CD4-positive, CD25-positive, alpha-beta regulatory T cell (primary cell): ENCODE data around the gene KCNAB1. TPM values are rescaled to one million over a fixed set of nuclear protein-coding genes. Genes with fewer than 3 reads are reported as not detected.
A peak's percentile ranks its signal among the peaks of the same experiment; 100 is the strongest.

Experiments
- ATAC-seq, 2 donors: fragments of 150-1000 bp; cut with Tn5 transposase; one replicate each; pipeline ENCODE4 v1.10.0; 2021; ENCODE audit warnings: low read depth in 2 of 2, moderate number of reproducible peaks in 2 of 2, moderate library complexity in 1 of 2
- DNase-seq, 3 donors: peaks; one replicate each; pipeline versions ENCODE4 v3.0.0 to v3.0.0-alpha.2; 2012 to 2022; ENCODE audit warnings: mixed read lengths in 1 of 3
- H3K27ac ChIP-seq: one replicate; pipeline ENCODE4 v1.7.0; 2013; ENCODE audit warnings: mild to moderate bottlenecking, low read length; ENCODE audit not compliant: insufficient read depth, poor library complexity, severe bottlenecking
- H3K27me3 ChIP-seq: one replicate; pipeline ENCODE4 v1.7.0; 2013; ENCODE audit warnings: low read length; ENCODE audit not compliant: control insufficient read depth, insufficient read depth
- H3K36me3 ChIP-seq: one replicate; pipeline ENCODE4 v1.7.0; 2013; ENCODE audit warnings: mild to moderate bottlenecking, low read length, moderate library complexity; ENCODE audit not compliant: control insufficient read depth, insufficient read depth
- H3K4me1 ChIP-seq: 2 replicates; pipeline ENCODE4 v1.7.0; 2013; ENCODE audit warnings: mild to moderate bottlenecking, low read length; ENCODE audit not compliant: insufficient read depth, control insufficient read depth, poor library complexity, severe bottlenecking
- H3K4me3 ChIP-seq: one replicate; pipeline ENCODE4 v1.7.0; 2013; ENCODE audit warnings: low read depth, mild to moderate bottlenecking, low read length, moderate library complexity
- H3K9me3 ChIP-seq, 2 experiments: 1 replicate in 1 of 2; 2 replicates in 1 of 2; pipeline ENCODE4 v1.7.0; 2013; ENCODE audit warnings: low read length in 2 of 2, mild to moderate bottlenecking in 1 of 2, moderate library complexity in 1 of 2; ENCODE audit not compliant: control insufficient read depth in 2 of 2
- H3K27ac Mint-ChIP-seq, 3 donors: one replicate each; pipeline ENCODE4 v1.8.0; 2020 to 2022; ENCODE audit warnings: mild to moderate bottlenecking in 3 of 3, mixed read lengths in 3 of 3, moderate library complexity in 2 of 3
- H3K27me3 Mint-ChIP-seq: one replicate; pipeline ENCODE4 v1.8.0; 2022; ENCODE audit warnings: mild to moderate bottlenecking, mixed read lengths
- H3K36me3 Mint-ChIP-seq: one replicate; pipeline ENCODE4 v1.8.0; 2020; ENCODE audit warnings: mixed read lengths
- H3K4me1 Mint-ChIP-seq, 4 donors: one replicate each; pipeline ENCODE4 v1.8.0; 2020 to 2022; ENCODE audit warnings: mixed read lengths in 4 of 4, mild to moderate bottlenecking in 1 of 4
- H3K4me3 Mint-ChIP-seq, 4 donors: one replicate each; pipeline ENCODE4 v1.8.0; 2020 to 2022; ENCODE audit warnings: mild to moderate bottlenecking in 4 of 4, mixed read lengths in 4 of 4, moderate library complexity in 3 of 4
- H3K9me3 Mint-ChIP-seq, 7 donors: one replicate each; pipeline ENCODE4 v1.8.0; 2020 to 2022; ENCODE audit warnings: mixed read lengths in 7 of 7, mild to moderate bottlenecking in 3 of 7, moderate library complexity in 2 of 7
- polyA plus RNA-seq, 4 donors: library from polyadenylated mRNA; unstranded; fragments of 300-500 nt; fragmentation: Illumina TruSeq; gene quantifications; one replicate each; pipeline ENCODE4 v1.2.3, GENCODE V29; 2021
- total RNA-seq: library from RNA; stranded (reverse); gene quantifications from one replicate; pipeline ENCODE4 v1.2.3, GENCODE V29; 2022

Gene KCNAB1
- total and polyA plus RNA-seq, 5 donors from 2014 or later = 0.08 to 0.26 (median 0.17) TPM

DNA sequence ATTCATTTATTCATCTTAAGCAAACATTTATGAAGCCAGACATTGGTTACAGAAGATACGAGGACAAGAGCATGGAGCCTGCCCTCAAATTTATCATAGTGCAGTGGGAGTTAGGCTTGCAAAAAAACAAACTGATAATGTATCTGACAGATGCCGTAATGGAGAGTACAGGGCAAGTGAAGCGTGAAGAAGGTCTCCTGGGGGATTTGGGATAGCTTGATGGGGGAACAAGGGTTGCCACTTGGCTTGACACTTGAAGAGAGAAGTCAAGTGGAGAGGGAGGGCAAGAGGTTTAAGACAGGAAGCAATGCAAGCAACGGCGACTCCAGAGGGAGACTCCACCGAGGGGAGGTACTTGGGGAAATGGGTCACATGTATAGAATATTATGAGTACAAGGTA, 305.3 kb downstream of the KCNAB1 start:
- H3K4me1 Mint-ChIP-seq = no peaks in the 10 kb centered on the region
- H3K36me3 Mint-ChIP-seq = no peaks in the 10 kb centered on the region
- no peak overlapping the region for H3K27ac Mint-ChIP-seq
- H3K4me3 Mint-ChIP-seq = no peak overlapping the region
- Histone ChIP-seq H3K27ac (no peak overlapping the region), H3K4me3 (no peak overlapping the region), H3K36me3 (no peaks in the 10 kb centered on the region), H3K4me1 (no peaks in the 10 kb centered on the region), H3K9me3 (no peaks in the 10 kb centered on the region), H3K27me3 (peaks cover 10% of the 10 kb centered on the region)
- ATAC-seq (no peak), DNase-seq (no peak)
- H3K27me3 Mint-ChIP-seq = peaks cover 12% of the 10 kb centered on the region
- H3K9me3 Mint-ChIP-seq = no peaks in the 10 kb centered on the region

DNA sequence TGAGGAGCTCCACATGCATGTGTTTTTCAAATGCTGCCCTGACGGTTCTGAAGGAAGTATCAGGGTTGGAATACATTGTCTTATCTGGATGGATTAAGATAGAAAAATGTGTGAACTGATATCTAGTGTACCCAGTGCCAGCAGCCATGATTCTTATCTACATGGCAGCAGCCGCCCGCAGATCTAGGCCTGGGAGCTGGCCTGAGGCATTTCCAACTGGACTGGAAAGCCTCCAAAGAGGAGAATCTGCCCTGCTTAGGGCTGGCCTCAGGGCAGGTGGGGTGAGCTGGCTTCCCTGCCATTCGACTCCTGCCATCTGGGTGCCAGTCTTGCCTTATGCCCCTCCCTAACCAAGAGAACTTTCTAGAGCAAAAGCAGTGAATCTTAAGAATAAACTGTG, 308.7 kb downstream of the KCNAB1 start:
- H3K36me3 Mint-ChIP-seq = no peaks in the 10 kb centered on the region
- no peaks in the 10 kb centered on the region for H3K36me3 ChIP-seq
- H3K27me3 Mint-ChIP-seq = peaks cover 16% of the 10 kb centered on the region

DNA sequence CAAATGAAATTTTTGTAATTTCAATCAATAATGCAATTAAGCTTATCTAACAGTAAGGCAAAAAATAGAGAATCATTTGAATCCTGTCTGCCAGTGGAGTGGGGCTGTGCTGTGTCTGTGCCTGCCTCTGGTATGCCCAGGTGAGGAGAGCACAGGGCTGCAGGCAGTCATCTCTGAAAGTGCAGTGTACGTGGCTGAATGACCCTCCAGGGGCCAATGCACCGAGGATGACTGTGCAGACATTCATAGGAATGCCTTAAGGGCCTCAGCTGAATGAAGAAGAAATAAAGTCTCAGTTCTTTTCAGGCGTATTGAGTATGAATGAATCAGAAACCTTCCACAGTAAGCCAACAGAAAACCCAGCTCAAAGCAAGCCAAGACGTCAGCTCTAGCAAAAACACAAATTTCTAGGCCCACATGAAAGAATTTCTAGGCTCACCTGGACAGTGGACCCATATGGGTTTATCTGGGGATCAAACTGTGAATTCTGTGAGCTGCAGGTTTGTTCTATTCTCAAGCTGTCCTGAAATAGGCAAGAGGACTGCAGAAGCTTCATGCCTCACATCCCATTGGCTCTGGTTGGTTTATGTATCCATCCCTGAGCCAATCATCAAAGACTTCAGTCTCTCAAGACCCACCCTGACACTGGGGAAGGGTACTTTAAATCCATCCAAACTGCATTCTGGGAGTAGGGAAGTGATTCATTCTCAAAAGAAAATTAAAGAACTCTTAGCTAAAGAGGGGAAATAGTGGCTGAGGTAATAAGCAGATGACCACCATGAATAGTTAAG, 311.2 kb downstream of the KCNAB1 start:
- Mint-ChIP-seq H3K36me3 (no peaks in the 10 kb centered on the region), H3K27me3 (peaks cover 24% of the 10 kb centered on the region), H3K4me1 (no peaks in the 10 kb centered on the region), H3K27ac (no peak overlapping the region), H3K4me3 (no peak overlapping the region), H3K9me3 (peaks cover 0 to 2% (median 0%) of the 10 kb centered on the region in 7 donors)
- no peaks in the 10 kb centered on the region for H3K4me1 ChIP-seq
- no peak overlapping the region for H3K4me3 ChIP-seq
- DNase-seq = no peak
- H3K36me3 ChIP-seq = no peaks in the 10 kb centered on the region
- H3K27me3 ChIP-seq = peaks cover 14% of the 10 kb centered on the region
- ATAC-seq = no peak
- H3K27ac ChIP-seq = no peak overlapping the region
- H3K9me3 ChIP-seq = no peaks in the 10 kb centered on the region

More for the DNA sequence above, 308.7 kb downstream of the KCNAB1 start:
- H3K4me1 ChIP-seq = no peaks in the 10 kb centered on the region
- no peak overlapping the region for H3K4me3 Mint-ChIP-seq
- no peak overlapping the region for H3K27ac Mint-ChIP-seq
- H3K4me3 ChIP-seq = no peak overlapping the region
- H3K9me3 ChIP-seq = no peaks in the 10 kb centered on the region
- ATAC-seq (no peak), DNase-seq (no peak)
- no peaks in the 10 kb centered on the region for H3K4me1 Mint-ChIP-seq
- no peaks in the 10 kb centered on the region for H3K9me3 Mint-ChIP-seq
- H3K27ac ChIP-seq = no peak overlapping the region
- H3K27me3 ChIP-seq = peaks cover 15% of the 10 kb centered on the region

GRCh38 chr3:156432563-156432962, 312.2 kb downstream of the KCNAB1 start:
- Histone ChIP-seq H3K9me3 (no peaks in the 10 kb centered on the region), H3K27me3 (peaks cover 12% of the 10 kb centered on the region), H3K4me1 (no peaks in the 10 kb centered on the region), H3K4me3 (no peak overlapping the region), H3K27ac (no peak overlapping the region), H3K36me3 (no peaks in the 10 kb centered on the region)
- H3K36me3 Mint-ChIP-seq = no peaks in the 10 kb centered on the region
- H3K27ac Mint-ChIP-seq = no peak overlapping the region
- H3K9me3 Mint-ChIP-seq = peaks cover 0 to 2% (median 0%) of the 10 kb centered on the region in 7 donors
- no peaks in the 10 kb centered on the region for H3K4me1 Mint-ChIP-seq
- ATAC-seq (no peak), DNase-seq (no peak)
- no peak overlapping the region for H3K4me3 Mint-ChIP-seq
- peaks cover 32% of the 10 kb centered on the region for H3K27me3 Mint-ChIP-seq

GRCh38 chr3:156433138-156433537, 312.8 kb downstream of the KCNAB1 start:
- no peaks in the 10 kb centered on the region for H3K9me3 ChIP-seq
- no peaks in the 10 kb centered on the region for H3K36me3 Mint-ChIP-seq
- H3K9me3 Mint-ChIP-seq = peaks cover 0 to 2% (median 0%) of the 10 kb centered on the region in 7 donors
- ATAC-seq = no peak
- no peak overlapping the region for H3K4me3 Mint-ChIP-seq
- H3K4me1 ChIP-seq = no peaks in the 10 kb centered on the region
- H3K27ac Mint-ChIP-seq = no peak overlapping the region
- peaks cover 12% of the 10 kb centered on the region for H3K27me3 ChIP-seq
- no peaks in the 10 kb centered on the region for H3K36me3 ChIP-seq
- no peaks in the 10 kb centered on the region for H3K4me1 Mint-ChIP-seq
- H3K27ac ChIP-seq = no peak overlapping the region
- H3K27me3 Mint-ChIP-seq = peaks cover 35% of the 10 kb centered on the region
- DNase-seq = no peak
- H3K4me3 ChIP-seq = no peak overlapping the region

GRCh38 chr3:156433910-156434309, 313.5 kb downstream of the KCNAB1 start:
- Histone ChIP-seq H3K36me3 (no peaks in the 10 kb centered on the region), H3K9me3 (no peaks in the 10 kb centered on the region), H3K27me3 (peaks cover 12% of the 10 kb centered on the region), H3K27ac (no peak overlapping the region), H3K4me3 (no peak overlapping the region), H3K4me1 (no peaks in the 10 kb centered on the region)
- DNase-seq (no peak), ATAC-seq (no peak)
- H3K4me3 Mint-ChIP-seq = no peak overlapping the region
- no peaks in the 10 kb centered on the region for H3K4me1 Mint-ChIP-seq
- H3K9me3 Mint-ChIP-seq = peaks cover 0 to 2% (median 0%) of the 10 kb centered on the region in 7 donors
- H3K27me3 Mint-ChIP-seq = peaks cover 35% of the 10 kb centered on the region
- H3K27ac Mint-ChIP-seq = no peak overlapping the region
- no peaks in the 10 kb centered on the region for H3K36me3 Mint-ChIP-seq

DNA sequence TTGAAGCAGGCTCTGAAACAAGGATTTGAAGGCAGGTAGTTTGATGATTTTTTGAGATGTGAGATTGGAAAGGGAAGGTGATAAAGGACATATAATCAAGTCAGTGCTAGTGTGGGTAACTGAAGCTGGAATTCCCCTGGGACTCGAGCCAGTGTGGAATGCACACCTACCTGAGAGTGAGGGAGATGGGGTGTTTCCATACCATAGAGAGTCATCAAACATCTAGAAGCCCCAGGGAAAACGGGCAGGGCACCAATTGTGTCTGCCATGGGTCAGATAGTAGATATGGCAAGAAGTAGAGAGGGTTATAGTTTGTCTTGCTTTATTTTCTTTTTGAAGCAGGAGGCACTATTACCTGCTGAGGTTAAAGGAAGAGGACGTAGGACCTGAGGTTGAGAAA, 314.5 kb downstream of the KCNAB1 start:
- H3K27me3 Mint-ChIP-seq = peaks cover 33% of the 10 kb centered on the region
- ATAC-seq = no peak
- H3K27ac Mint-ChIP-seq = peak overlapping the region in 1 of 3 donors; percentile 22
- no peak overlapping the region for H3K4me3 Mint-ChIP-seq
- H3K9me3 Mint-ChIP-seq = peaks cover 0 to 2% (median 0%) of the 10 kb centered on the region in 7 donors
- no peak overlapping the region for H3K27ac ChIP-seq
- no peak for DNase-seq
- H3K4me3 ChIP-seq = no peak overlapping the region
- no peaks in the 10 kb centered on the region for H3K4me1 Mint-ChIP-seq
- H3K36me3 Mint-ChIP-seq = no peaks in the 10 kb centered on the region
- H3K9me3 ChIP-seq = no peaks in the 10 kb centered on the region
- H3K36me3 ChIP-seq = no peaks in the 10 kb centered on the region
- H3K4me1 ChIP-seq = no peaks in the 10 kb centered on the region
- H3K27me3 ChIP-seq = peaks cover 18% of the 10 kb centered on the region

DNA sequence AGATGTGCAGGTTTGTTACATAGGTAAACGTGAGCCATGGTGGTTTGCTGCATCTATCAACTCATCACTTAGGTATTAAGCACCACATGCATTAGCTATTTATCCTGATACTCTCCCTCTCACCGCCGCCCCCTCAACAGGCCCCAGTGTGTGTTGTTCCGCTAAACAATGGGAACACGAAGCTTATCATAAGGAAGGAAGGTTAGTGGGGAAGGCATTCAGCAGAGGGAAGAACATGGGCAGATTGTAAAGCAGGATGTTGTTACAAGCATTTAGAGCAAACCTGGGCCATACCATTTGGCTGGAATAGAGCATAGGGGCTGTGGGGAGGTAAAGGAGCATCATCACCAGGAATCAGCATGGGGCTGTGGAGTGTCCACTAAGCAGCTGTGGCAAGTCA, 322.7 kb downstream of the KCNAB1 start:
- Histone ChIP-seq H3K4me3 (no peak overlapping the region), H3K27ac (no peak overlapping the region), H3K36me3 (no peaks in the 10 kb centered on the region), H3K9me3 (no peaks in the 10 kb centered on the region), H3K27me3 (peaks cover 23% of the 10 kb centered on the region), H3K4me1 (no peaks in the 10 kb centered on the region)
- DNase-seq (no peak), ATAC-seq (no peak)
- H3K4me1 Mint-ChIP-seq = no peaks in the 10 kb centered on the region
- no peaks in the 10 kb centered on the region for H3K36me3 Mint-ChIP-seq
- no peak overlapping the region for H3K4me3 Mint-ChIP-seq
- peaks cover 11% of the 10 kb centered on the region for H3K27me3 Mint-ChIP-seq
- H3K27ac Mint-ChIP-seq = no peak overlapping the region
- H3K9me3 Mint-ChIP-seq = no peaks in the 10 kb centered on the region
